ENCODE data around the gene GSAP. TPM values are rescaled to one million over a fixed set of nuclear protein-coding genes. Genes with fewer than 3 reads are reported as not detected.

The GSAP gene
- total RNA-seq, 1 experiment from 2014 or later: 0.85 TPM

DNA sequence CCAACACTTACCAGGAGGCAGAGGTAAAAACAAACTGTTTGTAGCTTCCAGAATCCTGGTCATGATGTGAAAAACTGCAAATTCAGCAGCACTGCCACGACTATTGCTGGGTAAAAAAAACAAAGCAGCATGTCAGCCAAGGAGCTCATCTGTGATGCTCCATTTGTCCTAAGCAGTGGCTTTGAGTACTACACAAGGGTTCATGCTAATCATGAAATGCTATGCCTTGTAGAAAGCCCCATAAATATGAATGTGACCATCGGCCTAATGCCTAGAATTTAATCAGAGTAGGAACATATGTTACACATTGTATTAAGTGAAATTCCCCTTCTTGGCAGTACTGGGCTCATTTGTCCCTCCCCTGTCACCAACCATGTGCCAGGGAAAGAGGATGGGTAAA lies 95.4 kb downstream of the GSAP start:
- DNase-seq (ENCODE audit: low read depth, low spot score): no peak
- no TSS peak for BruUV-seq (replicated peaks)
- Histone ChIP-seq H3K4me1 (ENCODE audit: control insufficient read depth, insufficient read depth, low read length) (no peaks in the 10 kb centered on the region), H3K4me3 (ENCODE audit: low read depth in 2 of 2, low read length in 2 of 2) (no peak overlapping the region), H3K9me3 (ENCODE audit: control insufficient read depth, insufficient read depth, low read depth, low read length) (no peaks in the 10 kb centered on the region), H3K27ac (ENCODE audit: low read length) (no peak overlapping the region), H3K36me3 (ENCODE audit: control insufficient read depth, insufficient read depth, low read length) (no peaks in the 10 kb centered on the region), H3K27me3 (ENCODE audit: control insufficient read depth, insufficient read depth, low read length) (no peaks in the 10 kb centered on the region)
- in situ Hi-C loops (cut with HindIII; ENCODE audit: low pct_unique_long_range_greater_than_20kb, low sequenced_read_pairs) (no loop called here), intact Hi-C loops (cut with micrococcal nuclease; ENCODE audit: unreplicated experiment) (no loop called here)
- ChIA-PET CTCF (no interaction called here), POLR2A (no interaction called here)
- ATAC-seq: no peak
- TF ChIP-seq CTCF (IDR thresholded peaks at IDR 0.05) (no peak), SIN3A (IDR thresholded peaks at IDR 0.05; ENCODE audit: borderline replicate concordance, insufficient read depth, low read depth, low read length) (no peak), TCF7L2 (IDR thresholded peaks at IDR 0.05; ENCODE audit: low read depth, low read length) (no peak), POLR2AphosphoS5 (IDR thresholded peaks at IDR 0.05; ENCODE audit: low read depth, low read length) (no peak)
- TF ChIP-seq, protein P1, sequence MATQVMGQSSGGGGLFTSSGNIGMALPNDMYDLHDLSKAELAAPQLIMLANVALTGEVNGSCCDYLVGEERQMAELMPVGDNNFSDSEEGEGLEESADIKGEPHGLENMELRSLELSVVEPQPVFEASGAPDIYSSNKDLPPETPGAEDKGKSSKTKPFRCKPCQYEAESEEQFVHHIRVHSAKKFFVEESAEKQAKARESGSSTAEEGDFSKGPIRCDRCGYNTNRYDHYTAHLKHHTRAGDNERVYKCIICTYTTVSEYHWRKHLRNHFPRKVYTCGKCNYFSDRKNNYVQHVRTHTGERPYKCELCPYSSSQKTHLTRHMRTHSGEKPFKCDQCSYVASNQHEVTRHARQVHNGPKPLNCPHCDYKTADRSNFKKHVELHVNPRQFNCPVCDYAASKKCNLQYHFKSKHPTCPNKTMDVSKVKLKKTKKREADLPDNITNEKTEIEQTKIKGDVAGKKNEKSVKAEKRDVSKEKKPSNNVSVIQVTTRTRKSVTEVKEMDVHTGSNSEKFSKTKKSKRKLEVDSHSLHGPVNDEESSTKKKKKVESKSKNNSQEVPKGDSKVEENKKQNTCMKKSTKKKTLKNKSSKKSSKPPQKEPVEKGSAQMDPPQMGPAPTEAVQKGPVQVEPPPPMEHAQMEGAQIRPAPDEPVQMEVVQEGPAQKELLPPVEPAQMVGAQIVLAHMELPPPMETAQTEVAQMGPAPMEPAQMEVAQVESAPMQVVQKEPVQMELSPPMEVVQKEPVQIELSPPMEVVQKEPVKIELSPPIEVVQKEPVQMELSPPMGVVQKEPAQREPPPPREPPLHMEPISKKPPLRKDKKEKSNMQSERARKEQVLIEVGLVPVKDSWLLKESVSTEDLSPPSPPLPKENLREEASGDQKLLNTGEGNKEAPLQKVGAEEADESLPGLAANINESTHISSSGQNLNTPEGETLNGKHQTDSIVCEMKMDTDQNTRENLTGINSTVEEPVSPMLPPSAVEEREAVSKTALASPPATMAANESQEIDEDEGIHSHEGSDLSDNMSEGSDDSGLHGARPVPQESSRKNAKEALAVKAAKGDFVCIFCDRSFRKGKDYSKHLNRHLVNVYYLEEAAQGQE (IDR thresholded peaks at IDR 0.05; ENCODE audit: insufficient read depth in 1 of 2, low read depth in 2 of 2, low read length in 1 of 2): no peak

DNA sequence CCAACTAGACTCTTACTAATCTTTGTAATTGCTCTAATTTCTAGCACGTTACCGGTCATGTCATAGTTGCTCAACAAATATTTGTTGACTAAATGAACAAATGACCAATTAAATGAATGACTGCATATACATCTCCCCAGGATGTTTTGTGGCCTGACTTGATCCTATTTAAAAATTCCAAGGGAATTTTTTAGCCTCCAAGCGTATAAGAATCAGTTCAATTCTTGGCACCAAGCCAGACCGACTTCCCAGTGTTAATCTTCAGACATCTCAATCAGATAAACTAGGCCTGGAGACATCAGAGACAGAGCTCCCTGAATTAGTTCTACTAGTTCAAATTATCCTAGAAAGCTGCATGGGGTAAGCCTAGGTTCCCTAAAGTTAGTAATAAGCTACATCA lies 96.0 kb downstream of the GSAP start:
- no peak for ATAC-seq
- no peak overlapping the region for H3K27ac ChIP-seq (ENCODE audit: low read length)
- H3K27me3 ChIP-seq (ENCODE audit: control insufficient read depth, insufficient read depth, low read length): no peaks in the 10 kb centered on the region
- POLR2A ChIA-PET: no interaction called here
- in situ Hi-C loops (cut with HindIII; ENCODE audit: low pct_unique_long_range_greater_than_20kb, low sequenced_read_pairs) (no loop called here), intact Hi-C loops (cut with micrococcal nuclease; ENCODE audit: unreplicated experiment) (no loop called here)
- CTCF ChIA-PET: interaction anchor here (0.6 kb wide), 1 partner anchor 92 kb away, joined by 3 read pairs; no protein-coding TSS in a partner anchor
- DNase-seq (ENCODE audit: low read depth, low spot score): no peak
- no peak overlapping the region for H3K4me3 ChIP-seq (ENCODE audit: low read depth in 2 of 2, low read length in 2 of 2)
- no peaks in the 10 kb centered on the region for H3K4me1 ChIP-seq (ENCODE audit: control insufficient read depth, insufficient read depth, low read length)
- H3K9me3 ChIP-seq (ENCODE audit: control insufficient read depth, insufficient read depth, low read depth, low read length): no peaks in the 10 kb centered on the region
- no peaks in the 10 kb centered on the region for H3K36me3 ChIP-seq (ENCODE audit: control insufficient read depth, insufficient read depth, low read length)
- no TSS peak for BruUV-seq (replicated peaks)
- TF ChIP-seq POLR2AphosphoS5 (IDR thresholded peaks at IDR 0.05; ENCODE audit: low read depth, low read length) (no peak), CTCF (IDR thresholded peaks at IDR 0.05) (no peak), TCF7L2 (IDR thresholded peaks at IDR 0.05; ENCODE audit: low read depth, low read length) (no peak), SIN3A (IDR thresholded peaks at IDR 0.05; ENCODE audit: borderline replicate concordance, insufficient read depth, low read depth, low read length) (no peak)
- TF ChIP-seq, protein P1 (IDR thresholded peaks at IDR 0.05; ENCODE audit: insufficient read depth in 1 of 2, low read depth in 2 of 2, low read length in 1 of 2): no peak

Data from Panc1 (cell line).